Stomach (tissue), 9 donors: ENCODE measurements around the gene PVRIG. TPM values are rescaled to one million over a fixed set of nuclear protein-coding genes. Genes with fewer than 3 reads are reported as not detected.
"Not testable (repeated sequence)": the region's sequence is repeated elsewhere in the genome, so short reads cannot be mapped to it uniquely, and the experiment has no call there.

Experiments
- DNase-seq, 2 donors: peaks; one replicate each; pipeline versions ENCODE4 v3.0.0 to v3.0.0-alpha.2; 2013 to 2019
- H3K27ac ChIP-seq, 5 donors: fragments of 200-600 bp in 4 of 5; sonication (generic) in 4 of 5; one replicate each; pipeline ENCODE4 v1.5.1; 2013 to 2019; ENCODE audit warnings: mild to moderate bottlenecking in 1 of 5, moderate library complexity in 1 of 5
- H3K27me3 ChIP-seq, 3 donors: fragments of 200-600 bp; sonication (generic); one replicate each; pipeline ENCODE4 v1.5.1; 2017 to 2019; ENCODE audit warnings: mixed run types in 1 of 3
- H3K36me3 ChIP-seq, 4 donors: fragments of 200-600 bp; sonication (generic); 1 replicate in 3 of 4; 2 replicates in 1 of 4; pipeline ENCODE4 v1.5.1; 2016 to 2019
- H3K4me1 ChIP-seq, 4 donors: fragments of 200-600 bp; sonication (generic); one replicate each; pipeline ENCODE4 v1.5.1; 2016 to 2019
- H3K4me3 ChIP-seq, 4 donors: fragments of 200-600 bp; sonication (generic) in 3 of 4; one replicate each; pipeline ENCODE4 v1.5.1; 2016 to 2019; ENCODE audit warnings: mild to moderate bottlenecking in 1 of 4
- H3K9me3 ChIP-seq, 4 donors: fragments of 200-600 bp; sonication (generic); one replicate each; pipeline ENCODE4 v1.5.1; 2016 to 2019
- CTCF ChIP-seq, 7 experiments: fragments of 450-650 bp in 4 of 7; fragments of 200-600 bp in 3 of 7; sonication (generic) in 3 of 7; IDR thresholded peaks; one replicate each; pipeline ENCODE4 v1.5.1; 2016 to 2019; ENCODE audit warnings: antibody characterized with exemption in 7 of 7, control low read depth in 2 of 7, mild to moderate bottlenecking in 1 of 7
- EP300 ChIP-seq: sonication (generic); formaldehyde crosslinking; IDR thresholded peaks from one replicate; pipeline ENCODE4 v1.6.1; 2017; ENCODE audit warnings: antibody characterized with exemption
- POLR2A ChIP-seq, 4 donors: fragments of 450-650 bp; IDR thresholded peaks; one replicate each; pipeline ENCODE4 v1.6.1; 2016; ENCODE audit warnings: antibody characterized with exemption in 4 of 4, control low read depth in 2 of 4, mild to moderate bottlenecking in 1 of 4, moderate library complexity in 1 of 4
- POLR2AphosphoS5 ChIP-seq, 3 donors: sonication (generic); formaldehyde crosslinking; IDR thresholded peaks; one replicate each; pipeline ENCODE4 v1.6.1; 2016; ENCODE audit warnings: antibody characterized with exemption in 3 of 3
- WGBS, 5 donors: extraction: QIAGEN DNeasy Blood & Tissue Kit in 3 of 5; methylation state at CpG; one replicate each; pipeline versions ENCODE4 v1.1.5 to v1.1.7; 2013 to 2018; 5-methylcytosine and 5-hydroxymethylcytosine counted together
- intact Hi-C: fragments of 100-400 bp; cut with DNase I; formaldehyde crosslinking; loops from one replicate; pipeline ENCODE4 v1.15.1; 2023; ENCODE audit warnings: low total_unique reads
- polyA plus RNA-seq, 3 donors: library from polyadenylated mRNA; stranded (reverse); fragments of 200-250 nt; gene quantifications; one replicate each; pipeline ENCODE4 v1.2.3, GENCODE V29; 2013
- total RNA-seq, 5 donors: library from RNA; depleted of rRNA; stranded (reverse); fragments of >200 nt; gene quantifications; one replicate each; pipeline versions ENCODE4 v1.1.0 to v1.2.3, GENCODE V29; 2014 to 2016
- donor health status: healthy with polysubstance abuse.
- donor health status: Bipolar disorder and iron deficiency.
- donor health status: healthy.

PVRIG gene
- total and polyA plus RNA-seq, 8 donors, result 0.56 to 3.8 (median 1.2) TPM; not detected in 1

GRCh38 chr7:100189061-100189460 lies 30.7 kb upstream of the PVRIG start:
- 68 to 77% (median 72%) methylated on average over 3 of the region's 3 CpGs for WGBS, 5 donors
- Histone ChIP-seq H3K4me1 (no peaks in the 10 kb centered on the region), H3K9me3 (no peaks in the 10 kb centered on the region), H3K4me3 (no peak overlapping the region), H3K36me3 (no peaks in the 10 kb centered on the region), H3K27me3 (no peaks in the 10 kb centered on the region), H3K27ac (no peak overlapping the region)
- intact Hi-C loops, result no loop called here
- TF ChIP-seq EP300, result no peak
- no peak for TF ChIP-seq POLR2A (IDR thresholded peaks at IDR 0.05)
- no peak for TF ChIP-seq POLR2AphosphoS5 (IDR thresholded peaks at IDR 0.05)
- TF ChIP-seq CTCF (IDR thresholded peaks at IDR 0.05), result no peak
- no peak for DNase-seq

- Histone ChIP-seq H3K27me3 (no peaks in the 10 kb centered on the region), H3K27ac (no peak overlapping the region), H3K36me3 (no peaks in the 10 kb centered on the region), H3K9me3 (no peaks in the 10 kb centered on the region), H3K4me1 (no peaks in the 10 kb centered on the region), H3K4me3 (no peak overlapping the region)
- TF ChIP-seq POLR2A (IDR thresholded peaks at IDR 0.05) (no peak), CTCF (IDR thresholded peaks at IDR 0.05) (peak in 2 of 7 experiments; percentile 10 to 13), EP300 (no peak)
- WGBS, 5 donors, result 51 to 62% (median 60%) methylated on average over 4 of the region's 4 CpGs
- intact Hi-C loops, result no loop called here
- peak in 1 of 2 donors; percentile 57 for DNase-seq
These were observed 29.6 kb upstream of the PVRIG start for GRCh38 chr7:100190048-100190711.

GRCh38 chr7:100191775-100192174 lies 28.0 kb upstream of the PVRIG start:
- H3K36me3 ChIP-seq, result no peaks in the 10 kb centered on the region
- H3K4me3 ChIP-seq, result no peak overlapping the region
- no peaks in the 10 kb centered on the region for H3K27me3 ChIP-seq
- intact Hi-C loops, result no loop called here
- WGBS, 5 donors, result 46 to 67% (median 51%) methylated on average over 2 of the region's 2 CpGs
- no peak for TF ChIP-seq POLR2A (IDR thresholded peaks at IDR 0.05)
- no peak for TF ChIP-seq CTCF (IDR thresholded peaks at IDR 0.05)
- TF ChIP-seq EP300, result no peak
- TF ChIP-seq POLR2AphosphoS5 (IDR thresholded peaks at IDR 0.05), result no peak
- no peaks in the 10 kb centered on the region for H3K9me3 ChIP-seq
- H3K4me1 ChIP-seq, result no peaks in the 10 kb centered on the region
- no peak overlapping the region for H3K27ac ChIP-seq
- no peak for DNase-seq

- H3K27me3 ChIP-seq, H3K9me3 ChIP-seq, H3K27ac ChIP-seq, H3K4me1 ChIP-seq, H3K36me3 ChIP-seq, H3K4me3 ChIP-seq, intact Hi-C loops, DNase-seq: not testable (repeated sequence)
- 92 to 96% (median 93%) methylated on average over 6 of the region's 6 CpGs for WGBS, 5 donors
These were observed 27.4 kb upstream of the PVRIG start for GRCh38 chr7:100192281-100192862.

GRCh38 chr7:100192969-100193368 lies 26.8 kb upstream of the PVRIG start:
- Histone ChIP-seq H3K4me1 (no peaks in the 10 kb centered on the region), H3K9me3 (no peaks in the 10 kb centered on the region), H3K27me3 (peaks cover 0 to 6% (median 0%) of the 10 kb centered on the region in 3 donors), H3K4me3 (no peak overlapping the region), H3K27ac (no peak overlapping the region), H3K36me3 (no peaks in the 10 kb centered on the region)
- TF ChIP-seq POLR2AphosphoS5 (IDR thresholded peaks at IDR 0.05), result no peak
- no peak for TF ChIP-seq CTCF (IDR thresholded peaks at IDR 0.05)
- TF ChIP-seq EP300, result no peak
- TF ChIP-seq POLR2A (IDR thresholded peaks at IDR 0.05), result no peak
- DNase-seq, result no peak
- intact Hi-C loops, result no loop called here
- 75 to 95% (median 85%) methylated on average over 3 of the region's 3 CpGs for WGBS, 5 donors
